SH-SY5Y (cell line): ENCODE measurements around the gene KRT80.

Experiments used
- GATA2 ChIP-seq: IDR thresholded peaks from 2 replicates; pipeline ENCODE4 v1.6.1; 2011; ENCODE audit warnings: mild to moderate bottlenecking, low read depth, low read length
- GATA3 ChIP-seq: IDR thresholded peaks from 2 replicates; pipeline ENCODE4 v1.6.1; 2011; ENCODE audit warnings: low read depth, mild to moderate bottlenecking, low read length, moderate library complexity

- TF ChIP-seq GATA2: no peak
- TF ChIP-seq GATA3: no peak
These were observed 43.4 kb upstream of the KRT80 start for GRCh38 chr12:52235001-52235764.
